Colon (tissue), 2 donors: ENCODE results near the gene PLPP4.

ENCODE experiments used
- FAIRE-seq: peaks from 2 replicates; lab custom pipeline; 2012; peaks lifted over from hg19 to GRCh38; lab: Jason Lieb, UNC
- donor health status: control.
- donor health status: control.

PLPP4 gene

GRCh38 chr10:120456626-120457430, at the start of gene PLPP4:
PLPP4 (plus strand) TSS chr10:120457227; CDS start chr10:120457306, 79 bp downstream.
- no peak for FAIRE-seq

GRCh38 chr10:120409816-120410215, 47.2 kb upstream of the PLPP4 start:
- FAIRE-seq, result no peak

GRCh38 chr10:120414946-120415345, 42.1 kb upstream of the PLPP4 start:
- no peak for FAIRE-seq

- FAIRE-seq, result no peak
Observed at GRCh38 chr10:120415709-120416330, 41.2 kb upstream of the PLPP4 start.

GRCh38 chr10:120420421-120420820, 36.6 kb upstream of the PLPP4 start:
- FAIRE-seq, result no peak

- FAIRE-seq, result no peak
Observed at GRCh38 chr10:120421250-120421649, 35.8 kb upstream of the PLPP4 start.

- no peak for FAIRE-seq
Observed at GRCh38 chr10:120422457-120422856, 34.6 kb upstream of the PLPP4 start.

- FAIRE-seq, result no peak
Observed at GRCh38 chr10:120423431-120424197, 33.4 kb upstream of the PLPP4 start.

GRCh38 chr10:120424198-120424464, 32.9 kb upstream of the PLPP4 start:
- no peak for FAIRE-seq

- FAIRE-seq, result no peak
Observed at GRCh38 chr10:120426306-120426705, 30.7 kb upstream of the PLPP4 start.

- no peak for FAIRE-seq
Observed at GRCh38 chr10:120428754-120429153, 28.3 kb upstream of the PLPP4 start.

GRCh38 chr10:120429395-120429794, 27.6 kb upstream of the PLPP4 start:
- FAIRE-seq, result no peak

GRCh38 chr10:120431251-120431651, 25.8 kb upstream of the PLPP4 start:
- FAIRE-seq, result no peak

GRCh38 chr10:120432209-120432608, 24.8 kb upstream of the PLPP4 start:
- FAIRE-seq, result no peak

GRCh38 chr10:120433141-120433540, 23.9 kb upstream of the PLPP4 start:
- no peak for FAIRE-seq

- no peak for FAIRE-seq
Observed at GRCh38 chr10:120436439-120437112, 20.5 kb upstream of the PLPP4 start.

- no peak for FAIRE-seq
Observed at GRCh38 chr10:120437541-120437940, 19.5 kb upstream of the PLPP4 start.

GRCh38 chr10:120451968-120452367, 5.1 kb upstream of the PLPP4 start:
- FAIRE-seq, result no peak

GRCh38 chr10:120453319-120453718, 3.7 kb upstream of the PLPP4 start:
- no peak for FAIRE-seq

GRCh38 chr10:120453886-120454285, 3.1 kb upstream of the PLPP4 start:
- FAIRE-seq, result no peak

GRCh38 chr10:120455004-120455403, 2.0 kb upstream of the PLPP4 start:
- no peak for FAIRE-seq

- no peak for FAIRE-seq
Observed at GRCh38 chr10:120455606-120456005, 1.4 kb upstream of the PLPP4 start.

GRCh38 chr10:120456143-120456625, 843 bp upstream of the PLPP4 start:
- no peak for FAIRE-seq
